Psoas muscle (tissue), 8 donors: ENCODE results near the gene COL6A2. TPM values are rescaled to one million over a fixed set of nuclear protein-coding genes. Genes with fewer than 3 reads are reported as not detected.

Experiments used
- ATAC-seq, 4 donors: fragments of 200-7000 bp; cut with Tn5 transposase; one replicate each; pipeline ENCODE4 v1.9.1; 2020; ENCODE audit warnings: moderate library complexity in 3 of 4, mild to moderate bottlenecking in 2 of 4
- DNase-seq, 2 donors: peaks; one replicate each; pipeline ENCODE4 v3.0.0-alpha.2; 2020
- H3K27ac ChIP-seq: fragments of 200-600 bp; one replicate; pipeline ENCODE4 v1.8.0; 2022
- H3K27me3 ChIP-seq, 3 donors: fragments of 200-600 bp in 1 of 3; one replicate each; pipeline versions ENCODE4 v1.6.1 to v1.8.0; 2013 to 2022; ENCODE audit warnings: low read length in 2 of 3, mild to moderate bottlenecking in 2 of 3, moderate library complexity in 1 of 3; ENCODE audit not compliant: insufficient read depth in 3 of 3
- H3K36me3 ChIP-seq, 2 donors: fragments of 200-600 bp in 1 of 2; one replicate each; pipeline versions ENCODE4 v1.6.1 to v1.8.0; 2013 to 2022; ENCODE audit warnings: low read depth in 1 of 2, mild to moderate bottlenecking in 1 of 2, moderate library complexity in 1 of 2; ENCODE audit not compliant: insufficient read depth in 1 of 2
- H3K4me1 ChIP-seq: fragments of 200-600 bp; one replicate; pipeline ENCODE4 v1.8.0; 2022
- H3K4me3 ChIP-seq: fragments of 200-600 bp; one replicate; pipeline ENCODE4 v1.8.0; 2022; ENCODE audit warnings: mild to moderate bottlenecking
- H3K9me3 ChIP-seq: fragments of 200-600 bp; one replicate; pipeline ENCODE4 v1.8.0; 2022
- CTCF ChIP-seq: fragments of 200-600 bp; IDR thresholded peaks from one replicate; pipeline ENCODE4 v1.8.0; 2022; ENCODE audit warnings: antibody characterized with exemption
- WGBS, 3 donors: extraction: QIAGEN DNeasy Blood & Tissue Kit; methylation state at CpG; one replicate each; pipeline versions ENCODE4 v1.1.6 to v1.1.7; 2013; 5-methylcytosine and 5-hydroxymethylcytosine counted together
- intact Hi-C, 2 donors: fragments of 100-400 bp; cut with DNase I; formaldehyde crosslinking; loops; one replicate each; pipeline versions ENCODE4 v1.11.0 to v1.14.2; 2022
- polyA plus RNA-seq, 3 donors: library from polyadenylated mRNA; stranded (reverse); fragments of 200-250 nt; gene quantifications; one replicate each; pipeline ENCODE4 v1.2.3, GENCODE V29; 2013
- total RNA-seq, 4 donors: library from RNA; stranded (reverse); fragmentation: NEBNext Ultra II Directional in 2 of 4; extraction: Animal tissue kit (Norgen Biotek cat#: 25700) in 2 of 4; gene quantifications; one replicate each; pipeline versions ENCODE4 v1.2.1 to v1.2.4, GENCODE V29; 2021 to 2023
- donor health status: healthy with polysubstance abuse.
- donor health status: DM: no; HTN: no; CAD: no; lungs with moderate emphysema.
- donor health status: Bipolar disorder and iron deficiency.
- donor health status: healthy.
- donor health status: DM: yes; HTN: yes; CAD: no.
- donor health status: DM: no; HTN: no; CAD: no.
- donor health status: DM: no; HTN: no; CAD: no.
- donor health status: DM: yes; HTN: yes; CAD: no.

COL6A2 gene
- total and polyA plus RNA-seq, 7 donors: 29.8 to 122 (median 58.8) TPM

- WGBS, 3 donors: 82 to 88% (median 87%) methylated on average over 49 of the region's 49 CpGs
- TF ChIP-seq CTCF: no peak
- H3K27me3 ChIP-seq: peaks cover 0 to 9% (median 0%) of the 10 kb centered on the region in 3 donors
- ATAC-seq (no peak), DNase-seq (peak; percentile 12 to 45)
- H3K4me3 ChIP-seq: no peak overlapping the region
- H3K27ac ChIP-seq: no peak overlapping the region
- no peaks in the 10 kb centered on the region for H3K9me3 ChIP-seq
- H3K36me3 ChIP-seq: peaks cover 0 to 28% of the 10 kb centered on the region in 2 donors
- H3K4me1 ChIP-seq: no peaks in the 10 kb centered on the region
- intact Hi-C loops: no loop called here
These were observed 27.3 kb downstream of the COL6A2 start for GRCh38 chr21:46124926-46125845.

GRCh38 chr21:46125846-46126301, 28.0 kb downstream of the COL6A2 start:
- ATAC-seq (no peak), DNase-seq (peak; percentile 16 to 50)
- Histone ChIP-seq H3K4me1 (no peaks in the 10 kb centered on the region), H3K4me3 (no peak overlapping the region), H3K27me3 (peaks cover 0 to 9% (median 0%) of the 10 kb centered on the region in 3 donors), H3K27ac (no peak overlapping the region), H3K36me3 (peaks cover 0 to 26% of the 10 kb centered on the region in 2 donors), H3K9me3 (no peaks in the 10 kb centered on the region)
- 81 to 88% (median 81%) methylated on average over 46 to 47 of the region's 47 CpGs for WGBS, 3 donors
- intact Hi-C loops: no loop called here
- TF ChIP-seq CTCF: no peak

GRCh38 chr21:46126309-46127238, 28.7 kb downstream of the COL6A2 start:
- peaks cover 0 to 19% of the 10 kb centered on the region in 2 donors for H3K36me3 ChIP-seq
- H3K27me3 ChIP-seq: peaks cover 0 to 2% (median 0%) of the 10 kb centered on the region in 3 donors
- WGBS, 3 donors: 75 to 79% (median 75%) methylated on average over 27 to 32 of the region's 32 CpGs
- H3K4me3 ChIP-seq: no peak overlapping the region
- intact Hi-C loops: no loop called here
- no peaks in the 10 kb centered on the region for H3K4me1 ChIP-seq
- no peak for TF ChIP-seq CTCF
- no peak overlapping the region for H3K27ac ChIP-seq
- H3K9me3 ChIP-seq: no peaks in the 10 kb centered on the region
- ATAC-seq (no peak), DNase-seq (peak; percentile 13 to 42)

GRCh38 chr21:46127239-46128105, 29.6 kb downstream of the COL6A2 start:
- no peak overlapping the region for H3K27ac ChIP-seq
- no peaks in the 10 kb centered on the region for H3K9me3 ChIP-seq
- TF ChIP-seq CTCF: no peak
- no peaks in the 10 kb centered on the region for H3K4me1 ChIP-seq
- no peak overlapping the region for H3K4me3 ChIP-seq
- peaks cover 0 to 14% of the 10 kb centered on the region in 2 donors for H3K36me3 ChIP-seq
- ATAC-seq (no peak), DNase-seq (peak; percentile 11 to 48)
- 86 to 89% (median 87%) methylated on average over 39 to 40 of the region's 40 CpGs for WGBS, 3 donors
- intact Hi-C loops: no loop called here
- H3K27me3 ChIP-seq: no peaks in the 10 kb centered on the region
